IgD-negative memory B cell (primary cell): ENCODE results near the gene ARPIN. TPM values are rescaled to one million over a fixed set of nuclear protein-coding genes. Genes with fewer than 3 reads are reported as not detected.
"Not testable (repeated sequence)": the region's sequence is repeated elsewhere in the genome, so short reads cannot be mapped to it uniquely, and the experiment has no call there.

Experiments used
- H3K27ac Mint-ChIP-seq, 3 donors: one replicate each; pipeline ENCODE4 v1.8.0; 2020 to 2022; ENCODE audit warnings: mild to moderate bottlenecking in 3 of 3, mixed read lengths in 3 of 3, moderate library complexity in 1 of 3
- H3K27me3 Mint-ChIP-seq: one replicate; pipeline ENCODE4 v1.8.0; 2021; ENCODE audit warnings: mixed read lengths
- H3K36me3 Mint-ChIP-seq: one replicate; pipeline ENCODE4 v1.8.0; 2020; ENCODE audit warnings: mild to moderate bottlenecking, mixed read lengths
- H3K4me1 Mint-ChIP-seq, 3 donors: one replicate each; pipeline ENCODE4 v1.8.0; 2020 to 2022; ENCODE audit warnings: mixed read lengths in 3 of 3, mild to moderate bottlenecking in 1 of 3
- H3K4me3 Mint-ChIP-seq, 4 donors: one replicate each; pipeline ENCODE4 v1.8.0; 2020 to 2022; ENCODE audit warnings: mild to moderate bottlenecking in 4 of 4, mixed read lengths in 4 of 4, moderate library complexity in 3 of 4
- H3K9me3 Mint-ChIP-seq, 3 donors: one replicate each; pipeline ENCODE4 v1.8.0; 2020 to 2021; ENCODE audit warnings: mixed read lengths in 3 of 3, mild to moderate bottlenecking in 1 of 3
- polyA plus RNA-seq: library from polyadenylated mRNA; unstranded; fragments of 300-500 nt; fragmentation: Illumina TruSeq; gene quantifications from one replicate; pipeline ENCODE4 v1.2.3, GENCODE V29; 2021

Gene ARPIN
- polyA plus RNA-seq: not detected

- H3K36me3 Mint-ChIP-seq: no peaks in the 10 kb centered on the region
- H3K9me3 Mint-ChIP-seq: no peaks in the 10 kb centered on the region
- H3K4me1 Mint-ChIP-seq: peaks cover 0 to 5% (median 2%) of the 10 kb centered on the region in 3 donors
- peaks cover 21% of the 10 kb centered on the region for H3K27me3 Mint-ChIP-seq
- H3K27ac Mint-ChIP-seq: peak within 1 kb of the TSS in 1 of 3 donors; percentile 40
- H3K4me3 Mint-ChIP-seq: peak within 1 kb of the TSS in 3 of 4 donors; percentile 60 to 68 (median 67)
Observed at GRCh38 chr15:89912674-89913396, at the start of gene ARPIN. TSS of gene ARPIN (minus strand) at chr15:89912952. CDS start at chr15:89912835, 117 bp downstream.

DNA sequence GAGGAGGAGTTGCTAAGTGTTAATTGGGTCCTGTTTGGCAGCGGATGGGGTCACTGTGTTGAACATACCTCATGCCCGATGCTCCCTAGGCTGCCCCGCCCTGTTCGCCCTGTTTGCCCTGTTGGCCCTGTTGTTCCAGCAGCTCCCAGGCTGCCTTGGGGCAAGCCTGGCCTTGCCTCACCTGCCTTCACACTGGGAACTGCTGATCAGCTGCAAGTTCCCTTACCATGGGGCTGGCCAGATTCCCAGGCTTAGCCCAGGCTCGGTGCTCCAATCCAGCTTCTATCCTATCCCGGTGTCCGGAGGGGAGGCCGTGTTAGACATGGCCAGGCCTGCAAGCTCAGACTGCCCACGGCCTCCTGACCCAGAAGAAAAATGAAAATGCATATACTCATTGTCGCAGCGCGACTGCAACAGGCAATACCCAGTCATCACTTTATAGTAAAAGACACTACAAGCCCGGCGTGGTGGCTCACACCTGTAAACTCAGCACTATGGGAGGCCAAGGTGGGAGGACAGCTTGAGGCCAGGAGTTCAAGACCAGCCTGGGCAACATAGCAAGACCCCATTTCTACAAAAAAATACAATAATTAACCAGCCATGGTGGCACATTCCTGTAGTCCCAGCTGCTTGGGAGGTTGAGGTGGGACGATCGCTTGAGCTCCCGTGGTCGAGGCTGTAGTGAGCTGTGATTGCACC is 45.5 kb upstream of the ARPIN start:
- H3K9me3 Mint-ChIP-seq: peaks cover 0 to 8% (median 0%) of the 10 kb centered on the region in 3 donors

GRCh38 chr15:89955449-89955998 is 42.8 kb upstream of the ARPIN start:
- H3K4me1 Mint-ChIP-seq, H3K36me3 Mint-ChIP-seq, H3K27me3 Mint-ChIP-seq, H3K9me3 Mint-ChIP-seq, H3K4me3 Mint-ChIP-seq: not testable (repeated sequence)
- peak overlapping the region in 1 of 3 donors; percentile 34 for H3K27ac Mint-ChIP-seq

More for the DNA sequence above, 45.5 kb upstream of the ARPIN start:
- Mint-ChIP-seq H3K27me3 (peaks cover 4% of the 10 kb centered on the region), H3K4me1 (no peaks in the 10 kb centered on the region), H3K4me3 (no peak overlapping the region), H3K36me3 (peaks cover 2% of the 10 kb centered on the region), H3K27ac (no peak overlapping the region)

DNA sequence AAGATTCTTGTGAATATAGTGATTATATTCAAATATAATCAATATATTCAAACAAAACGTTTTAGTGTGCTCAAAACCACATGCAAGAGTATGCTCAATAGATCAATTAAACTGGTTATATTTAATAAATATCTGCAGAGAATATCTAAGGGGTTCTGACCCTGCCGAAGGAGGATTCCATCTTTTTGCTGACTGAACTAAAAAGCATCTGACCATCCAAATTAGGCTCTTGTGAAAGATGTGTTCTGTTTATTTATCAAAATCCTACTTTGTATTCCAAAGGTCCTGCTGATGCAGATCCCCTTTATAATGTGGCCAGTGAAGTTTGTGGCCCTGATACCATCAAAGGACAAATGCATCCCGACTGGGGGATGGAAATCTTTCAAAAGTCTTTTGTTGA is 41.8 kb upstream of the ARPIN start:
- H3K4me3 Mint-ChIP-seq: no peak overlapping the region
- no peak overlapping the region for H3K27ac Mint-ChIP-seq
- H3K27me3 Mint-ChIP-seq: peaks cover 2% of the 10 kb centered on the region
- H3K9me3 Mint-ChIP-seq: peaks cover 0 to 8% (median 0%) of the 10 kb centered on the region in 3 donors
- peaks cover 8% of the 10 kb centered on the region for H3K36me3 Mint-ChIP-seq
- H3K4me1 Mint-ChIP-seq: no peaks in the 10 kb centered on the region

DNA sequence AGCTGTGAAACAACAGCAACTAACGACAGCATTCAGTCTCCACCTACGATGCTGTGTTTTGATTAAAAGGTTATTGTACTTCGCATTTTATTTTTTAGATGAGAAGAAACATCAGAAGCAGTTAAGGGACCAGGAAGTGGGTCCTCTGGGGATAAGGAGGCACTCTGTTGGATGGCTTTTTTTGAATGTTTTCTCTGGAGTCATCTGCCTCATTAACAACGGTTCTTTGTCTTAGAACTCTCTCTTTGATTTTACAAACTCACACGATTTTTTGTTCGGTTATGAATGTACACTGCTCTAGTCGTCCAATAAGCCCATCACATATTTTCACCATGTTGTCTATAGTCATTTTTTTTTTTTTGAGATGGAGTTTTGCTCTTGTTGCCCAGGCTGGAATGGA is 36.0 kb upstream of the ARPIN start:
- peaks cover 6% of the 10 kb centered on the region for H3K36me3 Mint-ChIP-seq
- no peak overlapping the region for H3K27ac Mint-ChIP-seq
- H3K4me3 Mint-ChIP-seq: no peak overlapping the region
- H3K27me3 Mint-ChIP-seq: no peaks in the 10 kb centered on the region
- peaks cover 0 to 2% (median 0%) of the 10 kb centered on the region in 3 donors for H3K4me1 Mint-ChIP-seq
- no peaks in the 10 kb centered on the region for H3K9me3 Mint-ChIP-seq

GRCh38 chr15:89947385-89947784 is 34.6 kb upstream of the ARPIN start:
- no peaks in the 10 kb centered on the region for H3K9me3 Mint-ChIP-seq
- H3K4me3 Mint-ChIP-seq: no peak overlapping the region
- H3K27ac Mint-ChIP-seq: no peak overlapping the region
- peaks cover 0 to 2% (median 0%) of the 10 kb centered on the region in 3 donors for H3K4me1 Mint-ChIP-seq
- peaks cover 3% of the 10 kb centered on the region for H3K36me3 Mint-ChIP-seq
- H3K27me3 Mint-ChIP-seq: peaks cover 4% of the 10 kb centered on the region

DNA sequence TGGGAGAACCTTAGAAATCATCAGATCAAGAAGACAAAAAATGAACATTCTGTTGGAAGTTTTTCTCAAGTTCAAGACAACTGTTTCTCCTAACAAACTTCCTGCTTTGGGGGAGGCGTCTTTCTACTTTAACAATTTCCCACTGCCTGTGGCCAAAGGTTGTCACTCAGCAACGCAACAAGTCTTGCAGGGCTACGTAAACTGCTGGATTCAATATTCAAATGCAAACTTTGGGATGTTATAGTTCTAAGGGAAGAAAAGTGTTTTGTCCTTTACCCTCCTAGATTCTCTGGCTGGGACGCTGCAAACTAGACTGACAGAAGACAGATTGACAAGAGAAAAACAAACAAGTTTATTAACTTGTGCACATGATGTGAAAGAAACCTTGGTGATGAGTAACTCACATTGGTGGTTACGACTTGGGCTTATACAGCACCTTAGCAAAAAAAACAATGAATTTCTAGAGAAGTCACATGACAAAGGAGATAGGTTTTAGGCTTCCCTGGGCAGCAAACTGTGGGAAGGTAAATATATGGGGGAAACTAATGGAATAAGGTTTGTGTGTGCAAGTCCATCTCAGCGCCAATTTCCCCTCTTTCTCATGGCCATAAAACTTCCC is 34.0 kb upstream of the ARPIN start:
- Mint-ChIP-seq H3K27ac (peak overlapping the region in 1 of 3 donors; percentile 13), H3K36me3 (peaks cover 3% of the 10 kb centered on the region), H3K4me3 (no peak overlapping the region), H3K27me3 (peaks cover 5% of the 10 kb centered on the region), H3K4me1 (peaks cover 0 to 2% (median 0%) of the 10 kb centered on the region in 3 donors), H3K9me3 (no peaks in the 10 kb centered on the region)

GRCh38 chr15:89943721-89944120 is 31.0 kb upstream of the ARPIN start:
- peaks cover 10% of the 10 kb centered on the region for H3K27me3 Mint-ChIP-seq
- not testable (repeated sequence) for H3K9me3 Mint-ChIP-seq, H3K36me3 Mint-ChIP-seq, H3K4me3 Mint-ChIP-seq, H3K4me1 Mint-ChIP-seq, H3K27ac Mint-ChIP-seq

DNA sequence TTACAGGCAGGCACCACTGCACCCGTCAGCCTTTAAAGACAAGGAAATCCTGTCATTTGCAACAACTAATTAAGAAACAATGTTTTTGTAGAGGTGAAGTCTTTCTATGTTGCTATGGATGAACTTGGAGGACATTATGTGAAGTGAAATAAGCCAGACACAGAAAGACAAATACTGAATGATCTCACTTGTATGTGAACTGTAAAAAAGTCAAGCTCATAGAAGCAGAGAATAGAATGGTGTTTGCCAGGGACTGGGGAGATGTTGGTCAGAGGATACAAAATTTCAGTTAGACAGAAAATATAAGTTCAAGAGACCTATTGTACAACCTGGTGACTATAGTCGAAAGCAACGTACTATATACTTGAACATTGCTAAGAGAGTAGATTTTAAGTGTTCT is 27.2 kb upstream of the ARPIN start:
- no peak overlapping the region for H3K4me3 Mint-ChIP-seq
- no peak overlapping the region for H3K27ac Mint-ChIP-seq
- H3K27me3 Mint-ChIP-seq: peaks cover 17% of the 10 kb centered on the region
- no peaks in the 10 kb centered on the region for H3K36me3 Mint-ChIP-seq
- H3K9me3 Mint-ChIP-seq: no peaks in the 10 kb centered on the region
- peaks cover 0 to 3% (median 0%) of the 10 kb centered on the region in 3 donors for H3K4me1 Mint-ChIP-seq

DNA sequence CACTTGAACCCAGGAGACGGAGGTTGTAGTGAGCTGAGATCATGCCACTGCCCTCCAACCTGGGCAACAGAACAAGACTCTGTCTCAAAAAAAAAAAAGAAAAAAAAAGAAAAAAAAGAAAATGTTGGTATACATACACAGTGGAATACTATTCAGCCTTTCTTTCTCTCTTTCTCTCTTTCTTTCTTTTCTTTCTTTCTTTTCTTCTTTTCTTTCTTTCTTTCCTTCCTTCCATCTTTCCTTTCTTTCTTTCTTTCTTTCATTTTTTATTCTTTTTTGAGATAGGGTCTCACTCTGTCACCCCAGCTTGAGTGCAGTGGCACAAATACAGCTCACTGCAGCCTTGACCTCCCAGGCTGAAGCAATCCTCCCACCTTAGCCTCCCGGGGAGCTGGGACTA is 26.6 kb upstream of the ARPIN start:
- not testable (repeated sequence) for H3K36me3 Mint-ChIP-seq, H3K9me3 Mint-ChIP-seq, H3K4me3 Mint-ChIP-seq, H3K27ac Mint-ChIP-seq, H3K4me1 Mint-ChIP-seq
- peaks cover 17% of the 10 kb centered on the region for H3K27me3 Mint-ChIP-seq

GRCh38 chr15:89937365-89938350 is 24.9 kb upstream of the ARPIN start:
- H3K9me3 Mint-ChIP-seq: no peaks in the 10 kb centered on the region
- no peak overlapping the region for H3K4me3 Mint-ChIP-seq
- no peaks in the 10 kb centered on the region for H3K36me3 Mint-ChIP-seq
- peaks cover 15% of the 10 kb centered on the region for H3K27me3 Mint-ChIP-seq
- no peak overlapping the region for H3K27ac Mint-ChIP-seq
- H3K4me1 Mint-ChIP-seq: peaks cover 0 to 3% (median 0%) of the 10 kb centered on the region in 3 donors

DNA sequence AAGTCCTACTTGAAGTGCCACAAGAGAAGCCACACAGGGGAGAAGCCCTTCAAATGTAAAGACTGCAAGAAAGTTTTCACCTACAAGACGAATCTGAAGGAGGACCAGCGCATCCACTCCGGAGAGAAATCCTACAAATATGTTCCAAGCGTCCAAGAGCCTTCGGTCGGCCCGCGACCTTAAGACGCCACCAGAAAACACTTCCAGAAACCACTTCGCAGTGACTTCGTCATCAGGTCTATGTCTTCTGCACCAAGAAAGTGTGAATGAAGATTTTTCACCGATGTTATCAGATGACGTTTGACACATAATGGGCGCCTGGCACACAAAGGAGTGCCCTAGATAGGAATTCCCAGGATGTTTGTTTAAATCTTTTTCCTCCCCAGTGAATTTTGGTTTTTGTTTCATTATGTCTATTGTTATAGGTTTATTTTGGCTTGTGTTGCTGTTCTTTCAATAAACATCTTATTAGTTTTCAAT is 24.1 kb upstream of the ARPIN start:
- H3K27me3 Mint-ChIP-seq: peaks cover 13% of the 10 kb centered on the region
- H3K4me1 Mint-ChIP-seq: peaks cover 0 to 3% (median 0%) of the 10 kb centered on the region in 3 donors
- no peaks in the 10 kb centered on the region for H3K36me3 Mint-ChIP-seq
- H3K27ac Mint-ChIP-seq: no peak overlapping the region
- H3K4me3 Mint-ChIP-seq: no peak overlapping the region
- no peaks in the 10 kb centered on the region for H3K9me3 Mint-ChIP-seq

- Mint-ChIP-seq H3K36me3 (no peaks in the 10 kb centered on the region), H3K4me3 (no peak overlapping the region), H3K27me3 (peaks cover 10% of the 10 kb centered on the region), H3K27ac (no peak overlapping the region), H3K4me1 (peaks cover 0 to 3% (median 0%) of the 10 kb centered on the region in 3 donors), H3K9me3 (no peaks in the 10 kb centered on the region)
Observed at GRCh38 chr15:89936051-89936785, 23.5 kb upstream of the ARPIN start.

DNA sequence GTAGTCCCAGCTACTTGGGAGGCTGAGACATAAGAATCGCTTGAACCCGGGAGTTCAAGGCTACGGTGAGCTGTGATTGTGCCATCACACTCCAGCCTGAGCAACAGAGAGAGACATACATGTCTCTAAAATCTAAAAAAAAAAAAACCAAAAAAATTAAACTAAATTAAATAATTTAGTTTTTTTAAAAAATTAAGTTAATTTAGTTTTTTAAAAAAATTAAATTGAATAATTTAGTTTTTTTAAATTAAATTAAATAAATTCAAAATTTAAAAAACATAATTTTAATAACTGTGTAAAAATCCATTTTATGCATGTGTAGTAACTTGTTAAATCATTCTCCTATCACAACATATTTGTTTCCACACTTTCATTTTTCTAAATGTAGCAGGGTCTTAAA is 20.1 kb upstream of the ARPIN start:
- no peak overlapping the region for H3K27ac Mint-ChIP-seq
- H3K27me3 Mint-ChIP-seq: peaks cover 5% of the 10 kb centered on the region

More for the DNA sequence above, 20.1 kb upstream of the ARPIN start:
- H3K36me3 Mint-ChIP-seq: no peaks in the 10 kb centered on the region
- H3K9me3 Mint-ChIP-seq: no peaks in the 10 kb centered on the region
- no peak overlapping the region for H3K4me3 Mint-ChIP-seq
- H3K4me1 Mint-ChIP-seq: peaks cover 0 to 3% (median 0%) of the 10 kb centered on the region in 3 donors
